Mammary epithelial cell (primary cell): ENCODE data around the gene SMAD6.

ENCODE experiments used
- EZH2 ChIP-seq: IDR thresholded peaks from 2 replicates; pipeline ENCODE4 v1.6.1; 2012; ENCODE audit warnings: low read length, inconsistent platforms, borderline replicate concordance
- TF ChIP-seq, protein P1 (sequence below), 2 donors: IDR thresholded peaks in 1 of 2; conservative IDR thresholded peaks in 1 of 2; 2 replicates each; pipeline ENCODE4 v1.5.1; 2011 to 2012; ENCODE audit warnings: inconsistent platforms in 2 of 2, low read length in 2 of 2, mild to moderate bottlenecking in 2 of 2, control low read depth in 1 of 2, low read depth in 1 of 2; ENCODE audit not compliant: insufficient read depth in 1 of 2; ENCODE audit errors: extremely low read depth in 1 of 2

DNA sequence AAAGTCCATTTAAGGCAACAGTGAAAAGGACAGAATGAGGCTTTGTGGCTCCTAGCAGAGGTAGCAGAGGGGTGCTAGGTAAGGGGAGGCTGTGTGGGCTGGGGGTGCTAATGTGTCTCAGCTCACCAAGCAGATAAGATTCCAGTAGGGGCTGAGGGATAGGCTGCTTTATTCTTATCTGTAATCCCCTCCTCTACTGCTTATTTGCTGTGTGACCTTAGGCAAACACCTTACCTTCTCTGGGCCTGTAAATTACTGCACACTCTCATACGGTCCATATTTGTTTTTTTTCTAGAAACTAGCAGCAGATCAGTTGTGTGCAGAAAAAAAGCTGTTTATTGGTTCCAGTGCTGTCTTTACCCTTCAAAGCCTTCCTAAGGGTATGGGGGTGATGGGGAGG, 52.8 kb downstream of the SMAD6 start:
- TF ChIP-seq, protein P1, sequence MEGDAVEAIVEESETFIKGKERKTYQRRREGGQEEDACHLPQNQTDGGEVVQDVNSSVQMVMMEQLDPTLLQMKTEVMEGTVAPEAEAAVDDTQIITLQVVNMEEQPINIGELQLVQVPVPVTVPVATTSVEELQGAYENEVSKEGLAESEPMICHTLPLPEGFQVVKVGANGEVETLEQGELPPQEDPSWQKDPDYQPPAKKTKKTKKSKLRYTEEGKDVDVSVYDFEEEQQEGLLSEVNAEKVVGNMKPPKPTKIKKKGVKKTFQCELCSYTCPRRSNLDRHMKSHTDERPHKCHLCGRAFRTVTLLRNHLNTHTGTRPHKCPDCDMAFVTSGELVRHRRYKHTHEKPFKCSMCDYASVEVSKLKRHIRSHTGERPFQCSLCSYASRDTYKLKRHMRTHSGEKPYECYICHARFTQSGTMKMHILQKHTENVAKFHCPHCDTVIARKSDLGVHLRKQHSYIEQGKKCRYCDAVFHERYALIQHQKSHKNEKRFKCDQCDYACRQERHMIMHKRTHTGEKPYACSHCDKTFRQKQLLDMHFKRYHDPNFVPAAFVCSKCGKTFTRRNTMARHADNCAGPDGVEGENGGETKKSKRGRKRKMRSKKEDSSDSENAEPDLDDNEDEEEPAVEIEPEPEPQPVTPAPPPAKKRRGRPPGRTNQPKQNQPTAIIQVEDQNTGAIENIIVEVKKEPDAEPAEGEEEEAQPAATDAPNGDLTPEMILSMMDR (conservative IDR thresholded peaks at IDR 0.05 in 1 of 2, IDR thresholded peaks at IDR 0.05 in 1 of 2; ENCODE audit: extremely low read depth in 1 of 2, insufficient read depth in 1 of 2, low read depth in 1 of 2, low read length in 2 of 2): no peak
- TF ChIP-seq EZH2: no peak
